ENCODE data around the gene WLS.

Gene WLS

GRCh38 chr1:68081775-68082283, 150.5 kb downstream of the WLS start:
- TF ChIP-seq MAX (IDR thresholded peaks at IDR 0.05) (no peak), USF1 (IDR thresholded peaks at IDR 0.05) (no peak), TAF1 (IDR thresholded peaks at IDR 0.05; ENCODE audit: low read depth) (no peak), FOXM1 (IDR thresholded peaks at IDR 0.05; ENCODE audit: borderline replicate concordance, low read depth) (no peak), EP300 (IDR thresholded peaks at IDR 0.05; ENCODE audit: borderline replicate concordance) (no peak), RAD21 (IDR thresholded peaks at IDR 0.05; ENCODE audit: low read depth) (no peak), YY1 (IDR thresholded peaks at IDR 0.05; ENCODE audit: low read depth) (no peak), CEBPB (IDR thresholded peaks at IDR 0.05) (no peak), TEAD4 (IDR thresholded peaks at IDR 0.05) (no peak), NFIC (IDR thresholded peaks at IDR 0.05) (no peak), TCF12 (IDR thresholded peaks at IDR 0.05; ENCODE audit: low read depth) (no peak)
- TF ChIP-seq, protein P1, sequence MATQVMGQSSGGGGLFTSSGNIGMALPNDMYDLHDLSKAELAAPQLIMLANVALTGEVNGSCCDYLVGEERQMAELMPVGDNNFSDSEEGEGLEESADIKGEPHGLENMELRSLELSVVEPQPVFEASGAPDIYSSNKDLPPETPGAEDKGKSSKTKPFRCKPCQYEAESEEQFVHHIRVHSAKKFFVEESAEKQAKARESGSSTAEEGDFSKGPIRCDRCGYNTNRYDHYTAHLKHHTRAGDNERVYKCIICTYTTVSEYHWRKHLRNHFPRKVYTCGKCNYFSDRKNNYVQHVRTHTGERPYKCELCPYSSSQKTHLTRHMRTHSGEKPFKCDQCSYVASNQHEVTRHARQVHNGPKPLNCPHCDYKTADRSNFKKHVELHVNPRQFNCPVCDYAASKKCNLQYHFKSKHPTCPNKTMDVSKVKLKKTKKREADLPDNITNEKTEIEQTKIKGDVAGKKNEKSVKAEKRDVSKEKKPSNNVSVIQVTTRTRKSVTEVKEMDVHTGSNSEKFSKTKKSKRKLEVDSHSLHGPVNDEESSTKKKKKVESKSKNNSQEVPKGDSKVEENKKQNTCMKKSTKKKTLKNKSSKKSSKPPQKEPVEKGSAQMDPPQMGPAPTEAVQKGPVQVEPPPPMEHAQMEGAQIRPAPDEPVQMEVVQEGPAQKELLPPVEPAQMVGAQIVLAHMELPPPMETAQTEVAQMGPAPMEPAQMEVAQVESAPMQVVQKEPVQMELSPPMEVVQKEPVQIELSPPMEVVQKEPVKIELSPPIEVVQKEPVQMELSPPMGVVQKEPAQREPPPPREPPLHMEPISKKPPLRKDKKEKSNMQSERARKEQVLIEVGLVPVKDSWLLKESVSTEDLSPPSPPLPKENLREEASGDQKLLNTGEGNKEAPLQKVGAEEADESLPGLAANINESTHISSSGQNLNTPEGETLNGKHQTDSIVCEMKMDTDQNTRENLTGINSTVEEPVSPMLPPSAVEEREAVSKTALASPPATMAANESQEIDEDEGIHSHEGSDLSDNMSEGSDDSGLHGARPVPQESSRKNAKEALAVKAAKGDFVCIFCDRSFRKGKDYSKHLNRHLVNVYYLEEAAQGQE (IDR thresholded peaks at IDR 0.05; ENCODE audit: low read depth) = no peak

DNA sequence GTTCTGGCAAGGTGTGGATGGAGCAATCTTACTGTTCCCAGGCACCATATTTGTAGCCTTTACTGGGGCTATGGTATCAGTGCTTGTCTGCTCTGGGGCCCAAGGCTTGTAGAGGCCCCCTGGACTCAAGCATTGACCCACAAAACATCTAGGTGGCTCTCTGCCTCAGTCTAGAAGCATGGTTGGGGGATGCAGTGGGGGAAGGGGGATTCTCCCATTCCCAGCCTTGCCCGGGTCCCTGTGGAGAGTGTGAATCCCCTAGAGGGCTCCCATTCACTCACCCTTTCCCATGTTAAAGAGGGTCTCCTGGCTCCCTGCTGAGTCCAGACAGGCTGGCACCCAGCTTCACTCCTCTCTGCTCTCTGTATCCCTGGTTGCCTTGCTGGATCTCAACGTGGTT, 153.7 kb downstream of the WLS start:
- TF ChIP-seq RAD21 (IDR thresholded peaks at IDR 0.05; ENCODE audit: low read depth) (no peak), CEBPB (IDR thresholded peaks at IDR 0.05) (no peak), EP300 (IDR thresholded peaks at IDR 0.05; ENCODE audit: borderline replicate concordance) (no peak), CREB1 (IDR thresholded peaks at IDR 0.05; ENCODE audit: low read depth) (no peak), TAF1 (IDR thresholded peaks at IDR 0.05; ENCODE audit: low read depth) (no peak), FOXM1 (IDR thresholded peaks at IDR 0.05; ENCODE audit: borderline replicate concordance, low read depth) (no peak), MAX (IDR thresholded peaks at IDR 0.05) (no peak), YY1 (IDR thresholded peaks at IDR 0.05; ENCODE audit: low read depth) (no peak), TCF12 (IDR thresholded peaks at IDR 0.05; ENCODE audit: low read depth) (no peak), EGR1 (IDR thresholded peaks at IDR 0.05) (no peak), NFIC (IDR thresholded peaks at IDR 0.05) (no peak), USF1 (IDR thresholded peaks at IDR 0.05) (no peak), TEAD4 (IDR thresholded peaks at IDR 0.05) (no peak)
- TF ChIP-seq, protein P1 (IDR thresholded peaks at IDR 0.05; ENCODE audit: low read depth) = no peak
